NT2/D1 (cell line): ENCODE results near the gene MAPK10.

Experiments used
- DNase-seq: peaks from one replicate; pipeline ENCODE4 v3.0.0-alpha.2; 2011; ENCODE audit warnings: low read depth, low spot score
- H3K27me3 ChIP-seq: 2 replicates; pipeline ENCODE4 v1.6.0; 2011; ENCODE audit warnings: mild to moderate bottlenecking; ENCODE audit not compliant: insufficient read length, insufficient read depth
- H3K36me3 ChIP-seq: 2 replicates; pipeline ENCODE4 v1.6.1; 2011; ENCODE audit warnings: mild to moderate bottlenecking, low read length, mixed read lengths; ENCODE audit not compliant: insufficient read depth, insufficient read length
- H3K4me1 ChIP-seq: 2 replicates; pipeline ENCODE4 v1.5.1; 2011; ENCODE audit not compliant: insufficient read depth, insufficient read length
- H3K4me3 ChIP-seq: 2 replicates; pipeline ENCODE4 v1.5.1; 2011; ENCODE audit warnings: low read depth; ENCODE audit not compliant: insufficient read length
- H3K9ac ChIP-seq: 2 replicates; pipeline ENCODE4 v1.6.0; 2011; ENCODE audit warnings: low read depth; ENCODE audit not compliant: insufficient read length
- H3K9me3 ChIP-seq: 2 replicates; pipeline ENCODE4 v1.5.1; 2011; ENCODE audit warnings: mild to moderate bottlenecking, low read length; ENCODE audit not compliant: insufficient read depth
- SUZ12 ChIP-seq: IDR thresholded peaks from 2 replicates; pipeline ENCODE4 v1.6.1; 2011; ENCODE audit not compliant: insufficient read length, insufficient read depth; ENCODE audit errors: extremely low read depth
- YY1 ChIP-seq: IDR thresholded peaks from 2 replicates; pipeline ENCODE4 v1.6.1; 2011; ENCODE audit not compliant: insufficient read length, insufficient read depth
- ZNF274 ChIP-seq: IDR thresholded peaks from 2 replicates; pipeline ENCODE4 v1.6.1; 2011; ENCODE audit warnings: mild to moderate bottlenecking, low read depth, low read length

MAPK10 gene

DNA sequence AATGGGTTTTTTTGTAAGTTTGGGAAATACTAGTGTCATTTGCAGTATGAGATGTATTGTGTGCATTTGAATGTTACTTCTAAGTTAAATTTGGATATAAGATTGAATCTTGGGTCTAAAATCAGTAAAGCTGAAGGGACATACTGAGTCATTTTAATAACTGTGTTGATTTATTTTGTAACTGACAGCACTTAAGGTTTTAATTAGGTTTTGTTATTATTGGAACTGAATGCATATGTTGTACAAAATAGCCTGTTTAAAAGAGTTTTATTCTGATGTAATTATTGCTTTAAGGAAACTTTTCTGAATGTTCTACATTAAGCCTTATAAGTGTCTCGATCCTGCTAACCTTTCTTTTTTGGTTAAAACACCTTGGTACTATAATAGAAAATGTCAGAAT lies 396.6 kb downstream of the MAPK10 start:
- Histone ChIP-seq H3K4me3 (no peak overlapping the region), H3K4me1 (no peaks in the 10 kb centered on the region), H3K36me3 (no peaks in the 10 kb centered on the region), H3K9ac (no peak overlapping the region), H3K9me3 (no peaks in the 10 kb centered on the region; the same call in 1 of the 2 replicates), H3K27me3 (no peaks in the 10 kb centered on the region)
- DNase-seq, result no peak
- no peak for TF ChIP-seq YY1
- TF ChIP-seq SUZ12, result no peak
- no peak for TF ChIP-seq ZNF274

DNA sequence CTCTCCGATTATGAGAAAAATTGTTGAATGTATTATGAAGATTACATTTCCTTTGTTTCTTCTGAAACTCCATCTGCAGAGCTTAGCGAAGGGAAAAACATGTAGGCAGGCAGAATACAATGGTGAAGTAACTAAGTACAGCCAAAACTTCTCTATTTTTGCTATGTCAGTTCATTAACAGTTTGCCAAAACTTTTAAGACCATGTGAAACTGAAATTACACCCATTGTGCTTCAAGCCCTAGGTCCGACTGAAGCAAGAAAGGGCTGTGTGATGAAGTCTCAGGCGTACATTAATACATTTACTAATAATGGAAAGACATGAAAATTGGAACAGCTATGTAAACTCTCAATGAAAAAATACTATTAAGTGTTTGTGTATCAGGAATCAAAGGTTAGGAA lies 398.0 kb downstream of the MAPK10 start:
- no peaks in the 10 kb centered on the region for H3K4me1 ChIP-seq
- H3K36me3 ChIP-seq, result no peaks in the 10 kb centered on the region

DNA sequence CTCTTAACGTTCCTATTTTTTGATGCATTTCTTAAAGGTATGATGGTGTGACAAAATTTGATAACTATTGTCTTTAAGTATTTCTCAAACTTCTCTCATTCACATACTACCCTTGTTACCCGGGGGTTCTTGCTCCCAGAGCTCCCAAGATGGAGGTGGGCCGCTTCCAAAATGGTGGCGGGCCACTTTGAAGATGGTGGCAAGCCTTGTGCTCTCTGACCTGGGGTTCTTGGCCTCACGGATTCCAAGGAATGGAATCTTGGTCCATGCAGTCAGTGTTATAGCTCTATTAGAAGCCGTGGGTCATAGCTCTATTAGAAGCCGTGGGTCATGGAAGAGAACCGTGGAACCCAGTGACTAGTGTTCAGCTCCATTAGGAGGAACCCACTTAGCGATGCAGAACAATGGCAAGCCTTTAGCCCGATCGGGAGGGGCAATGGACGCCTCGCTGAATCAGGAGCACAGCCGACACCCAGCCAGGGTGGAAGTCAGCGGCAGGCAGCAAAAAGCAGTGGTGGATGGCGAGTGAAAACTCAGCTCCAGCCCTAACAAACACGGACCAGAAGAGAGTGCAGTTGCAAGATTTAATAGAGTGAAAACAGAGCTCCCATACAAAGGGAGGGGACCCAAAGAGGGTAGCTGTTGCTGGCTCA lies 403.4 kb downstream of the MAPK10 start:
- no peak overlapping the region for H3K4me3 ChIP-seq
- H3K36me3 ChIP-seq, result no peaks in the 10 kb centered on the region
- no peaks in the 10 kb centered on the region for H3K9me3 ChIP-seq
- TF ChIP-seq ZNF274 (no peak), YY1 (peak; percentile 58)
- DNase-seq, result no peak
- H3K27me3 ChIP-seq, result no peaks in the 10 kb centered on the region
- H3K9ac ChIP-seq, result no peak overlapping the region
- H3K4me1 ChIP-seq, result no peaks in the 10 kb centered on the region

More for the DNA sequence above, 398.0 kb downstream of the MAPK10 start:
- no peaks in the 10 kb centered on the region for H3K27me3 ChIP-seq
- no peak for DNase-seq
- H3K9ac ChIP-seq, result no peak overlapping the region
- no peak overlapping the region for H3K4me3 ChIP-seq
- no peaks in the 10 kb centered on the region; the same call in 1 of the 2 replicates for H3K9me3 ChIP-seq
- no peak for TF ChIP-seq SUZ12
- TF ChIP-seq ZNF274, result no peak
- no peak for TF ChIP-seq YY1

DNA sequence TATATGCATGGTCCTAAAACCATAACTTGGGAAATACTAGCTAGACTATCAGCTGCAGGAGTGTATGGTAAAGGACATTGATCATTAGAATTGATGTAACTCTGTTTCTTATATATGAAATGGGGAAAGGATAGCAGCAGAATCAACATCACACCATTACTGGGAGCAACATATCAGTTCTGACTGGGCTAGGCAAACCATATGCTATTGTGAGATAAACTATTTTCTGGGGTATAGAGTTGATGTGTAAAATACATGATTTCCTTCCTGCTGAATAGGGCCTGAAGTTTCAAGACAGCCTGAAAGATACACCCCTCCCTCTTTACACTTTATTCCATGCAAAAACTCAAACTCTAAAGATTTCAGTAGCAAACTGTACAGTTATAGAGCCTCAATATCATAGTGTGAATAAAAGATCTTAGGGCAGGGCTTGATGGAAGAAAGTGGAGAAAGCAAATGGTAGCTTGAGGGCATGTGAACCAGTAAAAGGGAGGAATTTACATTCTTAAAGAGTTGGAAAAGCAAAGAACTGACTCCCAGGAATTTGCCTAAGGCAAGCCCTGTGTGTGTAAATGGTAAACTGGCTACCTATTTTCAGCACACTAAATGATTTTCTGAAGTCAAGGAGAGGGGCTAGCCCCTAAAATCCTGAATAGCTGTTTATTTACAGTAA lies 404.1 kb downstream of the MAPK10 start:
- DNase-seq, result peak; percentile 33
- no peaks in the 10 kb centered on the region for H3K4me1 ChIP-seq
- H3K27me3 ChIP-seq, result no peaks in the 10 kb centered on the region
- no peak overlapping the region for H3K9ac ChIP-seq
- no peak overlapping the region for H3K4me3 ChIP-seq
- H3K36me3 ChIP-seq, result no peaks in the 10 kb centered on the region
- TF ChIP-seq ZNF274 (no peak), YY1 (no peak), SUZ12 (no peak)
- H3K9me3 ChIP-seq, result no peaks in the 10 kb centered on the region

DNA sequence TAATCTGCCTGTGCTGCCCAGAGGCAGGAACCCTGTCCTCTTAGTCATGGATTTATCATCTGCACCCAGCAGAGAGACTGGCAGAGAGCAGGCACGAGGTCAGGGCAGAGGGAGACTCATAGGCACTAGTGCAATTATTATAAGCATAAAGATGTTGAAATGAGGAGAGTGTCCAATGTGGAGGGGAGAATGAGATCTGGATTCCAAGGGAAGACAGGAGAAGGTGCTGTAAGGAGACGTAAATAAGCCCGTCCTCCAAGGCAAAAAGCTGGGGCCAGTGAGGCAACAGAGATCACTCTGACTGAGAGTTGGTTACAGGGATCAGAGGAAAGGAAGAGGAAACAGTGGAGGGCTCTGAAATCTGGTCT lies 406.2 kb downstream of the MAPK10 start:
- Histone ChIP-seq H3K9ac (no peak overlapping the region), H3K27me3 (no peaks in the 10 kb centered on the region), H3K4me1 (no peaks in the 10 kb centered on the region), H3K4me3 (no peak overlapping the region), H3K9me3 (no peaks in the 10 kb centered on the region), H3K36me3 (no peaks in the 10 kb centered on the region)
- TF ChIP-seq ZNF274 (no peak), YY1 (no peak), SUZ12 (no peak)
- DNase-seq, result no peak

DNA sequence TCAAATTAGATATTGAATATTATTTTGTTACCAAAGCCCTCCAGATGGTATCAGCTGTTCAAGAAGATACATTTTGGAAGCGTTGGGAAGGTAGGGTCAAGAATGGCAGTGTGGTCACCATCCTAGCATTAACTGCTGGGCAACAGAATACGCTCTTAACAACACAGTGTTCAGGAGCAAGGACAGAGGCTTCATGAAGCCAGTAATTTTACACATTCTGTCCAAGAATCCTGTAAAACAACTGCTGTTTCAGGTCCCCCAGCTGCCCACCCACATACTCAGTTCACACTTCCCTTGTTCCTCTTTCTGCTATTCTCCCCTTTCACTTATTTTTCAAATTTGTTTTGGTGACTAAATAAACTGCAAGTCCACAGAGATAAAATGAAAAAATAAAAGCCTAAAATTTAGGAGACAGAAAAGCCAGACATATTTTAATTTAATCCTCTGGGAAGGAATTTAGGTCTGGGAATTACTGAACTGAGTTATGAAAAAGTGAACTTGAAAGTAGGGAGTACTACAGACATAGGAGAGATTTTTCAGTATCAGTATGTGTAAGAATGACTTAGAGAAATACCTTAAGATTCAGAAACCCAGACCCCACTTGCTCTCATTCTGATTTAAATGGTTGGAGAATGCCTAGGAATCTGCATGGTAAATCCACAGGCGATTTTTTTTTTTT lies 406.7 kb downstream of the MAPK10 start:
- Histone ChIP-seq H3K9ac (no peak overlapping the region), H3K4me3 (no peak overlapping the region), H3K27me3 (no peaks in the 10 kb centered on the region), H3K36me3 (no peaks in the 10 kb centered on the region), H3K4me1 (no peaks in the 10 kb centered on the region), H3K9me3 (no peaks in the 10 kb centered on the region)
- TF ChIP-seq YY1 (no peak), ZNF274 (no peak), SUZ12 (no peak)
- no peak for DNase-seq

DNA sequence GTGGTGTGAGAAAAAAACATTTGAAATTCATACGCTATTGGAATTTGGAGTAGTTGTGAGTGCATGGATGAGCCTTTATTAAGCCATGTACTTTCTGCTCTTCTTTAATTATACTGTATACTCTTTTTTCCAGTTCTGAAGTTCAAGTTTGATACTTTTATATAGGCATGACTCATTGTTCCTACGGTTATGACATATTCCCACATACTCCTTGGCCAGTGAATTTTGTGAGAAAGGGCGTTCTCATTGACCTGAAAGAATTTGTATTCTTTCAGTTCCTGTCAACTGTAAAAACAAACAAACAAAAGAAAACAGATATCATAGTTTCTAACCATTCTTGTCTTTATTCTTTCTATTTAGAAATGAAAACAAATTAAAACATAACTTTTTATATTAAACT lies 407.3 kb downstream of the MAPK10 start:
- Histone ChIP-seq H3K4me3 (no peak overlapping the region), H3K36me3 (no peaks in the 10 kb centered on the region), H3K9ac (no peak overlapping the region), H3K27me3 (no peaks in the 10 kb centered on the region), H3K9me3 (no peaks in the 10 kb centered on the region), H3K4me1 (no peaks in the 10 kb centered on the region)
- no peak for TF ChIP-seq SUZ12
- no peak for TF ChIP-seq ZNF274
- no peak for TF ChIP-seq YY1
- DNase-seq, result no peak
